Neutrophil (primary cell): ENCODE data around the gene FAM20A.

Source experiments
- H3K27ac ChIP-seq: fragments of 200-600 bp; sonication (generic); 2 replicates; pipeline ENCODE4 v1.5.1; 2016; ENCODE audit warnings: mild to moderate bottlenecking, moderate library complexity
- H3K27me3 ChIP-seq: fragments of 200-600 bp; sonication (generic); 2 replicates; pipeline ENCODE4 v1.6.0; 2016; ENCODE audit warnings: mild to moderate bottlenecking
- H3K36me3 ChIP-seq: fragments of 200-600 bp; sonication (generic); 2 replicates; pipeline ENCODE4 v1.5.1; 2017
- H3K4me1 ChIP-seq, 2 experiments: fragments of 200-600 bp in 1 of 2; sonication (generic) in 1 of 2; 1 replicate in 1 of 2; 2 replicates in 1 of 2; pipeline versions ENCODE4 v1.5.1 to v1.6.1; 2013 to 2016; ENCODE audit warnings: low read depth in 1 of 2, low read length in 1 of 2, mild to moderate bottlenecking in 1 of 2, moderate library complexity in 1 of 2; ENCODE audit not compliant: control insufficient read depth in 1 of 2, insufficient read depth in 1 of 2
- H3K4me3 ChIP-seq, 2 experiments: fragments of 200-600 bp in 1 of 2; sonication (generic) in 1 of 2; 1 replicate in 1 of 2; 2 replicates in 1 of 2; pipeline ENCODE4 v1.5.1; 2013 to 2016; ENCODE audit warnings: low read depth in 1 of 2, low read length in 1 of 2, mild to moderate bottlenecking in 1 of 2, moderate library complexity in 1 of 2
- H3K9me3 ChIP-seq: fragments of 200-600 bp; sonication (generic); 2 replicates; pipeline ENCODE4 v1.5.1; 2016
- TF ChIP-seq, protein P1 (sequence below): fragments of 200-600 bp; sonication (generic); IDR thresholded peaks from 2 replicates; pipeline ENCODE4 v1.5.1; 2016; ENCODE audit warnings: antibody characterized with exemption

FAM20A gene

DNA sequence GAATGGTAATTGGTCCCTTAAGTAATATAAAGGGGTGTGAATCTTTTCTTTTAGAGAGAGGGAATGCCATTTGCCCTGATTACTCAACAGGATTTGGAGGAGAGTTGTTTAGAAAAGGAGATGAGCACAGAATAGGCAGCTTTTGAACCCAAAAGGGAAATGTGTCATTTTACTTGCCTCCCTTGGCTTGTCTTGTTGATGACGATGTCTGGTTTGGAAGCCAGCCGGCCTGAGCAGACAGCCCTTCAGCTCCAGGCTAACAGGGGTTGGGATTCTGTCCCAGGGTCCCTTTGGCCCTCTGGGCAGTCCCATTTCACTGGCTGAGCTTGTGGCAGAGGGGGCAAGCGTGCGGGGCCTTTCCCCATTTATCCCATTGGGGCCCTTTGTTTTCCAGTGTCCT is 111.2 kb downstream of the FAM20A start:
- H3K36me3 ChIP-seq, result no peaks in the 10 kb centered on the region
- peaks cover 28 to 51% of the 10 kb centered on the region in 2 experiments for H3K4me1 ChIP-seq
- H3K27ac ChIP-seq, result peak overlapping the region; percentile 91
- no peaks in the 10 kb centered on the region for H3K9me3 ChIP-seq
- H3K27me3 ChIP-seq, result no peaks in the 10 kb centered on the region
- no peak overlapping the region for H3K4me3 ChIP-seq
- TF ChIP-seq, protein P1, sequence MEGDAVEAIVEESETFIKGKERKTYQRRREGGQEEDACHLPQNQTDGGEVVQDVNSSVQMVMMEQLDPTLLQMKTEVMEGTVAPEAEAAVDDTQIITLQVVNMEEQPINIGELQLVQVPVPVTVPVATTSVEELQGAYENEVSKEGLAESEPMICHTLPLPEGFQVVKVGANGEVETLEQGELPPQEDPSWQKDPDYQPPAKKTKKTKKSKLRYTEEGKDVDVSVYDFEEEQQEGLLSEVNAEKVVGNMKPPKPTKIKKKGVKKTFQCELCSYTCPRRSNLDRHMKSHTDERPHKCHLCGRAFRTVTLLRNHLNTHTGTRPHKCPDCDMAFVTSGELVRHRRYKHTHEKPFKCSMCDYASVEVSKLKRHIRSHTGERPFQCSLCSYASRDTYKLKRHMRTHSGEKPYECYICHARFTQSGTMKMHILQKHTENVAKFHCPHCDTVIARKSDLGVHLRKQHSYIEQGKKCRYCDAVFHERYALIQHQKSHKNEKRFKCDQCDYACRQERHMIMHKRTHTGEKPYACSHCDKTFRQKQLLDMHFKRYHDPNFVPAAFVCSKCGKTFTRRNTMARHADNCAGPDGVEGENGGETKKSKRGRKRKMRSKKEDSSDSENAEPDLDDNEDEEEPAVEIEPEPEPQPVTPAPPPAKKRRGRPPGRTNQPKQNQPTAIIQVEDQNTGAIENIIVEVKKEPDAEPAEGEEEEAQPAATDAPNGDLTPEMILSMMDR, result no peak
